Progenitor cell of endocrine pancreas (in vitro differentiated cells): ENCODE data around the gene STK38. TPM values are rescaled to one million over a fixed set of nuclear protein-coding genes. Genes with fewer than 3 reads are reported as not detected.
A peak's percentile ranks its signal among the peaks of the same experiment; 100 is the strongest.

Experiments used
- DNase-seq: peaks from one replicate; pipeline ENCODE4 v3.0.0; 2021; ENCODE audit warnings: low spot score; ENCODE audit not compliant: unreplicated experiment
- H3K27ac Mint-ChIP-seq: 2 replicates; pipeline ENCODE4 v1.8.0; 2021; ENCODE audit warnings: mild to moderate bottlenecking, moderate library complexity, mixed read lengths
- H3K27me3 Mint-ChIP-seq: 2 replicates; pipeline ENCODE4 v1.8.0; 2021; ENCODE audit warnings: mixed read lengths
- H3K36me3 Mint-ChIP-seq: 2 replicates; pipeline ENCODE4 v1.8.0; 2022; ENCODE audit warnings: mixed read lengths; ENCODE audit not compliant: insufficient read depth
- H3K4me1 Mint-ChIP-seq: 2 replicates; pipeline ENCODE4 v1.8.0; 2021; ENCODE audit warnings: low read depth, mixed read lengths
- H3K4me3 Mint-ChIP-seq: 2 replicates; pipeline ENCODE4 v1.8.0; 2021; ENCODE audit warnings: low read depth, mild to moderate bottlenecking, moderate library complexity, mixed read lengths
- H3K9me3 Mint-ChIP-seq: 2 replicates; pipeline ENCODE4 v1.8.0; 2021; ENCODE audit warnings: low read depth, mixed read lengths
- total RNA-seq: library from RNA; stranded (reverse); gene quantifications from 2 replicates; pipeline ENCODE4 v1.2.1, GENCODE V29; 2021
- TF ChIP-seq, protein P1 (sequence below): fragments of 200-600 bp; sonication (generic); IDR thresholded peaks from one replicate; pipeline ENCODE4 v1.5.0; 2021; ENCODE audit warnings: antibody characterized with exemption, mild to moderate bottlenecking; ENCODE audit not compliant: unreplicated experiment

The STK38 gene
- total RNA-seq, 1 donor from 2014 or later = 47.2 TPM

DNA sequence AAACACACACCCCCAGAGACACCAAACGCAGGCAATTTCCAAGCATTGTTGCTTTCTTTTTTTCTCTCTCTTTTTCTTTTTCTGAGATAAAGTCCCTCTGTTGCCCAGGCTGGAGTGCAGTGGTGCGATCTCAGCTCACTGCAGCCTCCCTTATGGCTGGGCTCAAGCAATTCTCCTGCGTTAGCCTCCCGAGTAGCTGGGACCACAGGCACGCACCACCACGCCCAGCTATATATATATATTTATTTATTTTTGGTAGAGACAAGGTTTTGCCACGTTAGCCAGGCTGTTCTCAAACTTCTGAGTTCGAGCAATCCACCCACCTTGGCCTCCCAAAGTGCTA is 32.9 kb upstream of the STK38 start:
- Mint-ChIP-seq H3K27me3 (no peaks in the 10 kb centered on the region), H3K27ac (peak overlapping the region; percentile 45), H3K4me1 (peaks cover 18% of the 10 kb centered on the region), H3K4me3 (no peak overlapping the region), H3K9me3 (no peaks in the 10 kb centered on the region), H3K36me3 (no peaks in the 10 kb centered on the region)
- DNase-seq = no peak
- TF ChIP-seq, protein P1, sequence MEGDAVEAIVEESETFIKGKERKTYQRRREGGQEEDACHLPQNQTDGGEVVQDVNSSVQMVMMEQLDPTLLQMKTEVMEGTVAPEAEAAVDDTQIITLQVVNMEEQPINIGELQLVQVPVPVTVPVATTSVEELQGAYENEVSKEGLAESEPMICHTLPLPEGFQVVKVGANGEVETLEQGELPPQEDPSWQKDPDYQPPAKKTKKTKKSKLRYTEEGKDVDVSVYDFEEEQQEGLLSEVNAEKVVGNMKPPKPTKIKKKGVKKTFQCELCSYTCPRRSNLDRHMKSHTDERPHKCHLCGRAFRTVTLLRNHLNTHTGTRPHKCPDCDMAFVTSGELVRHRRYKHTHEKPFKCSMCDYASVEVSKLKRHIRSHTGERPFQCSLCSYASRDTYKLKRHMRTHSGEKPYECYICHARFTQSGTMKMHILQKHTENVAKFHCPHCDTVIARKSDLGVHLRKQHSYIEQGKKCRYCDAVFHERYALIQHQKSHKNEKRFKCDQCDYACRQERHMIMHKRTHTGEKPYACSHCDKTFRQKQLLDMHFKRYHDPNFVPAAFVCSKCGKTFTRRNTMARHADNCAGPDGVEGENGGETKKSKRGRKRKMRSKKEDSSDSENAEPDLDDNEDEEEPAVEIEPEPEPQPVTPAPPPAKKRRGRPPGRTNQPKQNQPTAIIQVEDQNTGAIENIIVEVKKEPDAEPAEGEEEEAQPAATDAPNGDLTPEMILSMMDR = no peak

DNA sequence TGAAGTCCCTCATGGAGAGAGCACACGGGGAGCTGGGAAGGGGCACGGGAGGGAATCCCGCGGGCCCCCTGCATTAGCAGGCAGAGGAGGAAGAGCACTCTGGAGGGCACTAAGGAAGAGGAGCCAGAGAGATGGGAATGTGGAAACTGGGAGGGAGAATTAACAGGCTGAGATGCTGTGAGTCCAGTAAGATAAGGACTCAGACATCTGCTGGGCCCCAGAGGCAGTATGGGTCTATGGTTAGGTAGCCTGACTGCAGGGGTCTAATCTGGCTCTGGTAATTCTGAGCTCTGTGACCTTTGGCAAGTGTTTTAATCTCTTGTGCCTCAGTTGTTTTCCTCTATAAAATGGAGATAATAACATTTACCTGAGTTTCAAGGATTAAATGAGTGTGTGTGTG is 31.2 kb upstream of the STK38 start:
- Mint-ChIP-seq H3K4me3 (no peak overlapping the region), H3K27ac (peak overlapping the region; percentile 50), H3K9me3 (no peaks in the 10 kb centered on the region), H3K36me3 (no peaks in the 10 kb centered on the region), H3K27me3 (no peaks in the 10 kb centered on the region), H3K4me1 (peaks cover 18% of the 10 kb centered on the region)
- TF ChIP-seq, protein P1 = no peak
- no peak for DNase-seq

DNA sequence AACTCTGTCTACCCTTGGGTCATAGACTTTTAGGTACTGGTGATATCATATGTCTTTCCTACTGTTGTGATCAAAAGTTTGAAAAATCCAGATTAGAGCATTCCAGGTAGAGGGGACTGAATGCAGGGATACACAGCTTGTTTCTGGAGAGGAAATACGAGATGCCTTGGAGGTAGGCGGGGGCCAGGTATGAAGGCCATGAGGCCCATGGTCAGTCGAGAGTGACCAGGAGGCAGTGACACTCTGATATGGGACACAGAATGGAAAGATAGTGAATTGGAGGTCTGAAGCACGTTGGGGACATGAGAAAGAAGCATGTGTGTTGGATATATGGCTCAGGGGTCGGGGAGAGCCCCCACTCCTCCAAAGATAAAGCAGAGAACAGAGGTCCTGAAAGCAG is 30.8 kb upstream of the STK38 start:
- Mint-ChIP-seq H3K4me3 (no peak overlapping the region), H3K4me1 (peaks cover 18% of the 10 kb centered on the region), H3K27me3 (no peaks in the 10 kb centered on the region), H3K36me3 (no peaks in the 10 kb centered on the region), H3K27ac (peak overlapping the region; percentile 50), H3K9me3 (no peaks in the 10 kb centered on the region)
- TF ChIP-seq, protein P1 = no peak
- no peak for DNase-seq

DNA sequence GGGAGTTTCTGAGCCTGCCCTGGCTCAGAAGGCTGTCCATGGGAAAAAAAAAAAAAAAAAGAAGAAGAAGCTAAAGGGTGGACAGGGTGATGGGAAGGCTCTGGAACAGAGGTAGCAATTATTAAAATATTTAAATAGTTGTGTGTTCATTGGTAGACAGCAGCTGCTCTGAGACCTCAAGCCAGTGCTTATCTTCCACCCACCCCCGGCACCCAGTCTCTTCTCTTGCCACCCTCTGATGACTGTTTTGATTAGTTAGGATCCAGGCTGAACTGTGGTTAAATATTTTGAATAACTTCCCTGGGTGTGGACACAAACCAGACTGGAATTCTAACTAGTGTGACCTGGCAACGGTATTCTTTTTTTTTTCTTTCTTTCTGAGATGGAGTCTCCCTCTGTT is 30.0 kb upstream of the STK38 start:
- H3K27ac Mint-ChIP-seq = peak overlapping the region; percentile 80
- H3K36me3 Mint-ChIP-seq = no peaks in the 10 kb centered on the region
- H3K27me3 Mint-ChIP-seq = no peaks in the 10 kb centered on the region
- TF ChIP-seq, protein P1 = no peak
- H3K4me3 Mint-ChIP-seq = no peak overlapping the region
- peaks cover 18% of the 10 kb centered on the region for H3K4me1 Mint-ChIP-seq
- H3K9me3 Mint-ChIP-seq = no peaks in the 10 kb centered on the region
- DNase-seq = no peak

DNA sequence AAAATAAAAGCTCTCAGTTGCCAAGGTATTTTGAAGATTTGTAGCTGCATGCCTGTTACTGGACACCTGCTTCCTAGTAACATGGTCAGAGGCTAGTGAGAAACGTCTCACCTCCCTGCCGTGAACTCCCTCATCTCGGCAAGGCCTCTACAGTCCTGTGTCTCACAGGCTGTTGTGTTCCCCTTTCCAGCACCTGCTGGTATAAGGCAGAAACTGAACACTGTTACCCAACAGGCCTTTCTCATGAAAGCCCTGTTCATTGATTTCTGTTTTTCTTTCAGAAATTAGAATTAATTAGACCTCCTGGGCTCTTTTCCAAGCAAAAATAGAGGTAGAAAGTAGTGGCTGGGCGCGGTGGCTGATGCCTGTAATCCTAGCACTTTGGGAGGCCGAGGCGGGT is 29.3 kb upstream of the STK38 start:
- peak overlapping the region; percentile 9 for H3K27ac Mint-ChIP-seq

More for the DNA sequence above, 29.3 kb upstream of the STK38 start:
- H3K4me1 Mint-ChIP-seq = peaks cover 18% of the 10 kb centered on the region
- no peaks in the 10 kb centered on the region for H3K36me3 Mint-ChIP-seq
- H3K9me3 Mint-ChIP-seq = no peaks in the 10 kb centered on the region
- no peak overlapping the region for H3K4me3 Mint-ChIP-seq
- no peak for DNase-seq
- TF ChIP-seq, protein P1 = no peak
- no peaks in the 10 kb centered on the region for H3K27me3 Mint-ChIP-seq
